ENCODE data around the gene FHIT. TPM values are rescaled to one million over a fixed set of nuclear protein-coding genes. Genes with fewer than 3 reads are reported as not detected.

The FHIT gene
- total RNA-seq, 4 donors from 2014 or later, result 7.5 to 20.1 (median 13.5) TPM

GRCh38 chr3:60308808-60309207 lies 942.4 kb downstream of the FHIT start:
- DNase-seq, result no peak
- intact Hi-C loops (cut with DNase I; ENCODE audit: low total_unique reads) (no loop called here), in situ Hi-C loops (cut with MboI; ENCODE audit: low pct_ligation_motif_present in 1 of 4, low pct_unique_long_range_greater_than_20kb in 1 of 4, low sequenced_read_pairs in 3 of 4) (no loop called here)
- Histone ChIP-seq H3K4me3 (no peak overlapping the region), H3K27ac (no peak overlapping the region), H3K9me3 (no peaks in the 10 kb centered on the region), H3K4me1 (peaks cover 0 to 5% (median 2%) of the 10 kb centered on the region in 4 donors), H3K36me3 (no peaks in the 10 kb centered on the region), H3K27me3 (no peaks in the 10 kb centered on the region)
- TF ChIP-seq POLR2A (IDR thresholded peaks at IDR 0.05), result no peak
- TF ChIP-seq, protein P1, sequence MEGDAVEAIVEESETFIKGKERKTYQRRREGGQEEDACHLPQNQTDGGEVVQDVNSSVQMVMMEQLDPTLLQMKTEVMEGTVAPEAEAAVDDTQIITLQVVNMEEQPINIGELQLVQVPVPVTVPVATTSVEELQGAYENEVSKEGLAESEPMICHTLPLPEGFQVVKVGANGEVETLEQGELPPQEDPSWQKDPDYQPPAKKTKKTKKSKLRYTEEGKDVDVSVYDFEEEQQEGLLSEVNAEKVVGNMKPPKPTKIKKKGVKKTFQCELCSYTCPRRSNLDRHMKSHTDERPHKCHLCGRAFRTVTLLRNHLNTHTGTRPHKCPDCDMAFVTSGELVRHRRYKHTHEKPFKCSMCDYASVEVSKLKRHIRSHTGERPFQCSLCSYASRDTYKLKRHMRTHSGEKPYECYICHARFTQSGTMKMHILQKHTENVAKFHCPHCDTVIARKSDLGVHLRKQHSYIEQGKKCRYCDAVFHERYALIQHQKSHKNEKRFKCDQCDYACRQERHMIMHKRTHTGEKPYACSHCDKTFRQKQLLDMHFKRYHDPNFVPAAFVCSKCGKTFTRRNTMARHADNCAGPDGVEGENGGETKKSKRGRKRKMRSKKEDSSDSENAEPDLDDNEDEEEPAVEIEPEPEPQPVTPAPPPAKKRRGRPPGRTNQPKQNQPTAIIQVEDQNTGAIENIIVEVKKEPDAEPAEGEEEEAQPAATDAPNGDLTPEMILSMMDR (IDR thresholded peaks at IDR 0.05), result no peak
- TF ChIP-seq EP300 (IDR thresholded peaks at IDR 0.05; ENCODE audit: low read depth), result no peak
- TF ChIP-seq POLR2AphosphoS5 (IDR thresholded peaks at IDR 0.05), result no peak
- 84 to 90% methylated on average over 2 to 3 of the region's 3 CpGs for WGBS, 2 donors (ENCODE audit: low coverage in 1 of 2)

GRCh38 chr3:60307562-60308199 lies 943.6 kb downstream of the FHIT start:
- H3K4me1 ChIP-seq, result no peaks in the 10 kb centered on the region
- WGBS, 2 donors (ENCODE audit: low coverage in 1 of 2), result 93 to 95% methylated on average over 4 to 5 of the region's 5 CpGs
- H3K4me3 ChIP-seq, result no peak overlapping the region
- no peaks in the 10 kb centered on the region for H3K9me3 ChIP-seq
- no peaks in the 10 kb centered on the region for H3K36me3 ChIP-seq
- in situ Hi-C loops (cut with MboI; ENCODE audit: low pct_ligation_motif_present in 1 of 4, low pct_unique_long_range_greater_than_20kb in 1 of 4, low sequenced_read_pairs in 3 of 4), result no loop called here
- no peak for TF ChIP-seq POLR2A (IDR thresholded peaks at IDR 0.05)
- no peak for TF ChIP-seq EP300 (IDR thresholded peaks at IDR 0.05; ENCODE audit: low read depth)
- TF ChIP-seq, protein P1 (IDR thresholded peaks at IDR 0.05), result no peak
- TF ChIP-seq POLR2AphosphoS5 (IDR thresholded peaks at IDR 0.05), result no peak
- no peak for DNase-seq
- intact Hi-C loops (cut with DNase I; ENCODE audit: low total_unique reads), result no loop called here
- no peak overlapping the region for H3K27ac ChIP-seq
- H3K27me3 ChIP-seq, result no peaks in the 10 kb centered on the region

GRCh38 chr3:60304112-60304511 lies 947.1 kb downstream of the FHIT start:
- TF ChIP-seq EP300 (IDR thresholded peaks at IDR 0.05; ENCODE audit: low read depth) (no peak), POLR2A (IDR thresholded peaks at IDR 0.05) (no peak), POLR2AphosphoS5 (IDR thresholded peaks at IDR 0.05) (no peak)
- H3K36me3 ChIP-seq, result no peaks in the 10 kb centered on the region
- intact Hi-C loops (cut with DNase I; ENCODE audit: low total_unique reads) (no loop called here), in situ Hi-C loops (cut with MboI; ENCODE audit: low pct_ligation_motif_present in 1 of 4, low pct_unique_long_range_greater_than_20kb in 1 of 4, low sequenced_read_pairs in 3 of 4) (no loop called here)
- no peak for DNase-seq
- H3K27ac ChIP-seq, result no peak overlapping the region
- no peak overlapping the region for H3K4me3 ChIP-seq
- no peaks in the 10 kb centered on the region for H3K27me3 ChIP-seq
- no peaks in the 10 kb centered on the region for H3K4me1 ChIP-seq
- H3K9me3 ChIP-seq, result no peaks in the 10 kb centered on the region

DNA sequence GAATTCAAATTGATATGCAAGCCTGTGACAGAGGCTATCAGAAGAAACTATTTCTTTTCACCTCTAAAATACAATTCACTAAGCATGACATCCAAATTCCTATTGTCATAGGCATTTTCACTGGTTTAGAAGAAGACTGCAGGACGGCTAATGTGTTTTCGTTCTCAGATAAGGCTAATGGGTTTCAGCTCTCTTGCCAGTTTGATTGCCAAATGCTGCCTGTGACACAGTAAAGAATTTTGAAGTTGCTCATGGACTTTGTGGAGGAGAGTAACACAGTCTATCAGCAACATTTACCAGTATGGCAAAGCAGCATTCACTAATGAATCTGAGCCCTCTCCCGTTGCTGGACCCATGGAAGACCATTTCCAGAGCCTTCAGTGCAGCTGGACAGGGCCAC lies 948.1 kb downstream of the FHIT start:
- WGBS, 2 donors (ENCODE audit: low coverage in 1 of 2), result 91 to 95% methylated on average over 2 to 3 of the region's 3 CpGs
- no peaks in the 10 kb centered on the region for H3K4me1 ChIP-seq
- H3K27ac ChIP-seq, result no peak overlapping the region
- no peak for DNase-seq
- intact Hi-C loops (cut with DNase I; ENCODE audit: low total_unique reads) (no loop called here), in situ Hi-C loops (cut with MboI; ENCODE audit: low pct_ligation_motif_present in 1 of 4, low pct_unique_long_range_greater_than_20kb in 1 of 4, low sequenced_read_pairs in 3 of 4) (no loop called here)
- no peaks in the 10 kb centered on the region for H3K36me3 ChIP-seq
- TF ChIP-seq POLR2A (IDR thresholded peaks at IDR 0.05) (no peak), EP300 (IDR thresholded peaks at IDR 0.05; ENCODE audit: low read depth) (no peak), POLR2AphosphoS5 (IDR thresholded peaks at IDR 0.05) (no peak)
- TF ChIP-seq, protein P1 (IDR thresholded peaks at IDR 0.05), result no peak
- H3K27me3 ChIP-seq, result no peaks in the 10 kb centered on the region
- H3K9me3 ChIP-seq, result no peaks in the 10 kb centered on the region
- no peak overlapping the region for H3K4me3 ChIP-seq

DNA sequence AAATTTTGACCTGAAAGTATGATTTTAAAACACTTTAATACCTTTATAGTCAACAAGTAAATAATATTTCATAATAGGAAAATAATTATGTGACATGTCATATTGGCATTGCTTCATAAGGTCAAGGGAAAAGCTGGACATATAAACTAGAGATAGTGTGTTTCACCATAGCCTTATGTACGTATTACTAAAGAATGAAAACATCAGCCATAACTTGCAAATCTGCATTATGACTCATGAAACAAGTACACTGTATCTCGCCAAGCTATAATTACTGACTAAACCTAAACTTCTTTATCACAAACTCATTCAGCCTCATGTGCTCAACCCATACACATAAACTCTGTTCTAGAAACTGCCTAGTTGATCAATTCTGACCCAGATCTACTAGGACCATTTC lies 950.1 kb downstream of the FHIT start:
- H3K27ac ChIP-seq, result no peak overlapping the region
- DNase-seq, result no peak
- in situ Hi-C loops (cut with MboI; ENCODE audit: low pct_ligation_motif_present in 1 of 4, low pct_unique_long_range_greater_than_20kb in 1 of 4, low sequenced_read_pairs in 3 of 4), result no loop called here

More for the DNA sequence above, 950.1 kb downstream of the FHIT start:
- Histone ChIP-seq H3K36me3 (no peaks in the 10 kb centered on the region), H3K27me3 (no peaks in the 10 kb centered on the region), H3K9me3 (no peaks in the 10 kb centered on the region), H3K4me3 (no peak overlapping the region), H3K4me1 (no peaks in the 10 kb centered on the region)
- intact Hi-C loops (cut with DNase I; ENCODE audit: low total_unique reads), result no loop called here
- WGBS, 2 donors (ENCODE audit: low coverage in 1 of 2), result 61 to 71% methylated on average over 2 of the region's 2 CpGs
- no peak for TF ChIP-seq POLR2AphosphoS5 (IDR thresholded peaks at IDR 0.05)

All from transverse colon (tissue), 4 donors.